ENCODE data around the gene OR6C3. TPM values are rescaled to one million over a fixed set of nuclear protein-coding genes. Genes with fewer than 3 reads are reported as not detected.
"Not testable (repeated sequence)": the region's sequence is repeated elsewhere in the genome, so short reads cannot be mapped to it uniquely, and the experiment has no call there.

The OR6C3 gene
- total and polyA plus RNA-seq, 2 donors (not counting 1 experiment from before 2014, with no cell fraction given): not detected

- no peak overlapping the region for H3K27ac ChIP-seq (ENCODE audit: insufficient read depth, low read length)
- no peaks in the 10 kb centered on the region for H3K79me2 ChIP-seq (ENCODE audit: control insufficient read depth, insufficient read depth, low read length)
- no peaks in the 10 kb centered on the region for H3K9me3 ChIP-seq (ENCODE audit: control insufficient read depth, insufficient read depth, low read depth, low read length)
- no peak overlapping the region for H3K4me2 ChIP-seq (ENCODE audit: extremely low read depth, insufficient read depth, low read length)
- no peaks in the 10 kb centered on the region for H3K36me3 ChIP-seq (ENCODE audit: control insufficient read depth, insufficient read depth, low read length)
- no peak for TF ChIP-seq CTCF (conservative IDR thresholded peaks at IDR 0.05 in 1 of 2, IDR thresholded peaks at IDR 0.05 in 1 of 2; ENCODE audit: low read depth in 1 of 2, low read length in 2 of 2)
- H3K9ac ChIP-seq (ENCODE audit: insufficient read depth, low read length): no peak overlapping the region
- H3K4me1 ChIP-seq (ENCODE audit: control insufficient read depth, extremely low read depth, insufficient read depth, low read length): no peaks in the 10 kb centered on the region
- H2AFZ ChIP-seq (ENCODE audit: low read length): no peak overlapping the region
- no peak for DNase-seq (ENCODE audit: low read depth in 2 of 2)
- no peaks in the 10 kb centered on the region for H3K27me3 ChIP-seq (ENCODE audit: control insufficient read depth, insufficient read depth, low read length)
- H3K4me3 ChIP-seq (replicated peaks in 1 of 4; ENCODE audit: control extremely low read depth in 1 of 4, insufficient read depth in 1 of 4, low read depth in 3 of 4, low read length in 4 of 4): no peak overlapping the region
- H4K20me1 ChIP-seq (ENCODE audit: control insufficient read depth, extremely low read depth, insufficient read depth, low read length): no peaks in the 10 kb centered on the region
These were observed 5.5 kb downstream of the OR6C3 start for GRCh38 chr12:55336002-55336401.

DNA sequence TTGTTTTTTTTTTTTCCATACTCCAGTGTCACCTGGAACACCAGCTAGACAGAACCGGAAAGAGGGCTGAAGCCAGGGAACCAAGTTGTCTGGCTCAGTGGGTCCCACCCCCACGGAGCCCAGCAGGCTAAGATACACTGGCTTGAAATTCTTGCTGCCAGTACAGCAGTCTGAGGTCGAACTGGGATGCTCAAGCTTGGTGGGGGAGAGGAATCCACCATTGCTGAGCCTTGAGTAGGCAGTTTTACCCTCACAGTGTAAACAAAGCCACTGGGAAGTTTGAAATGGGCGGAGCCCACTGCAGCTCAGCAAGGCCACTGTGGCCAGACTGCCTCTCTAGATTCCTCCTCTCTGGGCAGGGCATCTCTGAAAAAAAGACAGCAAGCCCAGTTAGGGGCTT lies 24.8 kb downstream of the OR6C3 start:
- not testable (repeated sequence) for H3K36me3 ChIP-seq (ENCODE audit: control insufficient read depth, insufficient read depth, low read length); H3K4me3 ChIP-seq (replicated peaks in 1 of 4; ENCODE audit: control extremely low read depth in 1 of 4, insufficient read depth in 1 of 4, low read depth in 3 of 4, low read length in 4 of 4); H3K9me3 ChIP-seq (ENCODE audit: control insufficient read depth, insufficient read depth, low read depth, low read length)

GRCh38 chr12:55362675-55363074 lies 32.1 kb downstream of the OR6C3 start, which contains the start of gene OR6C75:
OR6C75 (plus strand) TSS chr12:55362975; CDS start chr12:55365111, 2,136 bp downstream.
- Histone ChIP-seq H3K4me3 (replicated peaks in 1 of 4; ENCODE audit: control extremely low read depth in 1 of 4, insufficient read depth in 1 of 4, low read depth in 3 of 4, low read length in 4 of 4) (no peak within 1 kb of the TSS), H3K27ac (ENCODE audit: insufficient read depth, low read length) (no peak within 1 kb of the TSS), H3K79me2 (ENCODE audit: control insufficient read depth, insufficient read depth, low read length) (no peaks in the 10 kb centered on the region), H3K9me3 (ENCODE audit: control insufficient read depth, insufficient read depth, low read depth, low read length) (no peaks in the 10 kb centered on the region), H3K4me1 (ENCODE audit: control insufficient read depth, extremely low read depth, insufficient read depth, low read length) (no peaks in the 10 kb centered on the region), H3K27me3 (ENCODE audit: control insufficient read depth, insufficient read depth, low read length) (no peaks in the 10 kb centered on the region), H4K20me1 (ENCODE audit: control insufficient read depth, extremely low read depth, insufficient read depth, low read length) (no peaks in the 10 kb centered on the region), H3K4me2 (ENCODE audit: extremely low read depth, insufficient read depth, low read length) (no peak within 1 kb of the TSS), H3K36me3 (ENCODE audit: control insufficient read depth, insufficient read depth, low read length) (no peaks in the 10 kb centered on the region), H2AFZ (ENCODE audit: low read length) (no peak within 1 kb of the TSS), H3K9ac (ENCODE audit: insufficient read depth, low read length) (no peak within 1 kb of the TSS)
- TF ChIP-seq EZH2 (IDR thresholded peaks at IDR 0.05; ENCODE audit: low read length, missing control alignments) (no peak), CTCF (conservative IDR thresholded peaks at IDR 0.05 in 1 of 2, IDR thresholded peaks at IDR 0.05 in 1 of 2; ENCODE audit: low read depth in 1 of 2, low read length in 2 of 2) (no peak)
- DNase-seq (ENCODE audit: low read depth in 2 of 2): no peak

More for the DNA sequence above, 24.8 kb downstream of the OR6C3 start:
- not testable (repeated sequence) for H3K9ac ChIP-seq (ENCODE audit: insufficient read depth, low read length); H3K27ac ChIP-seq (ENCODE audit: insufficient read depth, low read length); H3K4me1 ChIP-seq (ENCODE audit: control insufficient read depth, extremely low read depth, insufficient read depth, low read length); H2AFZ ChIP-seq (ENCODE audit: low read length); H4K20me1 ChIP-seq (ENCODE audit: control insufficient read depth, extremely low read depth, insufficient read depth, low read length); H3K4me2 ChIP-seq (ENCODE audit: extremely low read depth, insufficient read depth, low read length); DNase-seq (ENCODE audit: low read depth in 2 of 2); H3K79me2 ChIP-seq (ENCODE audit: control insufficient read depth, insufficient read depth, low read length); H3K27me3 ChIP-seq (ENCODE audit: control insufficient read depth, insufficient read depth, low read length)

All from fibroblast of lung (primary cell).